Measurements from ENCODE around the gene PSMA6.

The PSMA6 gene

DNA sequence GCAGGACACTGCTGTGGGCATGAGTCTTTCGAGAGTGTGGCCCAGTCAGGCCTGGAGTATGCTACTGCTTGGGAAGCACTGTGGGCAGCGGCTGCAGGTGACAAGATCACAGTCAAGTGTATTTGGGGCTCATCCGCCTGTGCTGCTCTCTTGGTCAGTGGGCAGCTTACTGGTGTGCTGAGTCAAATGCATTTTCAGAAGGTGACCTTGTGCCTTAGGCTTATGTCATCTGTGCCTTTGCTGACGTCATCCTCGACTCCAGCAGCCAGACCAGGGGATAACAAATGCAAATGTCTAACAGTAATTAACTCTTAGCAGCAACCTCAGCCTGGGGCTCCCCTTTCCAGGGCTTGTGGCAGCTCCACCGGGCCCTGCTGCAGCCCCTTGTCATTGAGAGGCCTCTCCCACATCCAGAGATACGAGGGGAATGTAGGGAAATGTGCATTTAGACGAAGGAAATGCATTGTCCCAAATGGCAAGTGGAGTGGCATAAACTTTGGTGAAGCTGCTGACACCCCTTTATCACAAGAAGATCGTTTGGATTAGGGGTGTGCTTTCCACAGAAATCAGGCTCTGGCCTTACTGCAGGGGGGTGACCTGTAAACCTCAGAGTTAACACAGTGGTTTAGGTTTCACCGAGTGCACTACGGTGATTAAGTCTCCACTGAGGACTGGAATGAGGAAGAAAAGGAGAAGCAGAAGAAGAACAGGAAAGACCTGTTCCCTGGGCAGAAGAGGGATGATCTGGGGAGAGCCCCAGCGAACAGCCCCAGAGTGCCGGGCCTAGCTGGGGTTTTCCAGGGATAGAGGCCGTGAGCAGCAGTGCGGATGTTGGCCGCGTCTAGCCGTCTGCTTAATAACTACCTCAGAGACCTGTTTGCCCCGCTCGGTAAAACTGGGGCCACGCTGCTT is 39.7 kb downstream of the PSMA6 start:
- no peak for TF ChIP-seq CTCF (conservative IDR thresholded peaks at IDR 0.05)
- peak overlapping the region; percentile 77 for H3K27ac ChIP-seq

GRCh38 chr14:35332517-35333263 is 40.5 kb downstream of the PSMA6 start:
- no peak for TF ChIP-seq CTCF (conservative IDR thresholded peaks at IDR 0.05)
- peak overlapping the region; percentile 77 for H3K27ac ChIP-seq

DNA sequence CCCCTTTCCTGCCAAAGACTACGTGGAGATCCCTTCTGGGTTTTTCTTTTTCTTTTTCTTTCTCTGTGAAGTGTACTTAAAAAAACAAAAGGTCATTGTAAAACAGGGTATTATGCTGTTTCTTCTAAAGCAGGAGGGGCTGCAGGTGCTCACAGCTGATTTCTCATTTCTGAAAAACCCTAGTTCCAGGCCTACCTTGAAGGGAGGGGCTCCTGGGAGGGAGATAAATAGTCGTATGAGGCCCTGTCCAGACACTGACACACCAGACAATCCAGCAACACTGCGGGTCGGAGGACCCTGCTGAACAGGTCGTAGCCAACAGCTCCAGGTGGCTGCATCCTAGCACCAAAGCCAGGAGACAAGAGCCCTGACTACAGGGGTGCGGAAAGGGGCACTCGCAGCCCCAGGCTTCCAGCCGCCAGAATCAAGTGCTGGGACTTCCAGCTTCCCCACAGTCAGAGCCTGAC is 41.1 kb downstream of the PSMA6 start:
- peak overlapping the region; percentile 77 for H3K27ac ChIP-seq
- TF ChIP-seq CTCF (conservative IDR thresholded peaks at IDR 0.05), result no peak

DNA sequence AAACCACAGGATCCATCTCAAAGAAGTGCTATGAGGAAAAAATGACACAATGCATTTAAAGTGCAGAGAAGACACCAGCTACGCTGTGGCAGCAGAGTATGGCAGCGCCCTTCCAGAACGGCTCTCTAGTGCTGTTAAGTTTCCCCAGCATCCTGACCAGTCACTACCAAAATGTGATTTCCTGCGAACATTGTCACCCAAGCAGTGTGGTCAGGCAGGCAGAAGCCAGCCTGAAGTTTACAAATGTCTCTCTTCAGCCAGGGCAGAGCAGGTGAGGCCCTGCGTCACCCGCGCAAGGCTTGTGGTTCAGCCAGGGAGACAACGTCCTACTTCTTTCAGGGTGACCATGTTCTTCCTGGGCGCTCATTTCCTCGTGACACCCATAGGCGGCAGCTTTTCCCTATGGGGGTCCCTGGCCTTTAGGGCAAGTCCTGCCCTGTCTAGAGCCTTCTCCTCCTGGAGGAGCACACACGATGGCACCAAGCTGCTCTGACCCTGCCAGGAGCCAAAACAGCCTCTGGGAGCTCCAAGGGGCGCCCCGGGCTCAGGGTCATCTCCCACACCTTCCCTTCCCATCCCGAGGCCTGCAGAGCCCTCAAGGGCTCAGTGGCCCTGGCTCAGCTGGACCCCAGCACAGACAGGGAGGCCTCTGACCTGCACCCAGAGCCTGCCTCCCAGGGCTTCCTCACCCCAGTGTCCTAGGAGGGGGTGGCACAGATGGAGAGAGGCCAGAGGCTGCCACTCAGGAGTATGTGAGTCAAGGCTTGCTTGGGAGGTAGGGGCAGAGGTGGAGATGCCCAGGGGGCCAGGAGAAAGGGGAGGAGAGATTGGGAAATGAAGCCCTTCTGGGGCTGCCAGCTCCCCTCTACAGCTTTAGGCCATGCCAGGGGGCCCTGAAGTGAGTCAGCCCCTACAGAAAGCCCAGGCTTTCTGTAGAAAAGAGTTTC is 41.9 kb downstream of the PSMA6 start:
- TF ChIP-seq CTCF (conservative IDR thresholded peaks at IDR 0.05), result no peak
- peak overlapping the region; percentile 77 for H3K27ac ChIP-seq

- peak overlapping the region; percentile 77 for H3K27ac ChIP-seq
- no peak for TF ChIP-seq CTCF (conservative IDR thresholded peaks at IDR 0.05)
Measured at GRCh38 chr14:35335388-35336092, 43.4 kb downstream of the PSMA6 start.

DNA sequence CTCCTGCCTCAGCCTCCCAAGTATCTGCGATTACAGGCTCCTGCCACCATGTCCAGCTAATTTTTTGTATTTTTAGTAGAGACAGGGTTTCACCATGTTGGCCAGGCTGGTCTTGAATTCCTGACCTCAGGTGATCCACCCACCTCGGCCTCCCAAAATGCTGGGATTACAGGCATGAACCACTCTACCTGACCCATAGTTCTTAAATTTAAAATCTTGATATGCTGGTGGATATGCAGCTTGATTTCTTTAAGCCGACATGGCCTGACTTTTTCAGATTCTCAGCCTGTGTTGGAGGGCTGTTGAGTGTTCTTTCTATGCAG is 44.0 kb downstream of the PSMA6 start:
- H3K27ac ChIP-seq, result peak overlapping the region; percentile 77

All from VCaP (cell line).